ENCODE measurements around the gene TUBAL3.

- no peak for TF ChIP-seq CTCF (IDR thresholded peaks at IDR 0.05; ENCODE audit: extremely low read depth in 1 of 2, insufficient read depth in 1 of 2, low read depth in 1 of 2, low read length in 2 of 2)
- no peak for TF ChIP-seq MAX (IDR thresholded peaks at IDR 0.05; ENCODE audit: insufficient read depth, insufficient read length)
- no peak for TF ChIP-seq POLR2A (IDR thresholded peaks at IDR 0.05; ENCODE audit: low read depth, low read length)
- no peak for TF ChIP-seq EZH2 (IDR thresholded peaks at IDR 0.05; ENCODE audit: borderline replicate concordance, low read depth, low read length, severe bottlenecking)
- no peak for TF ChIP-seq POLR2AphosphoS5 (IDR thresholded peaks at IDR 0.05; ENCODE audit: insufficient read depth, low read depth, low read length)
- no peak for TF ChIP-seq JUN (IDR thresholded peaks at IDR 0.05; ENCODE audit: borderline replicate concordance, insufficient read depth, insufficient read length, low read depth)
- no peak for TF ChIP-seq GATA2 (IDR thresholded peaks at IDR 0.05; ENCODE audit: insufficient read depth, insufficient read length, low read depth, low read length)
- TF ChIP-seq FOS (IDR thresholded peaks at IDR 0.05; ENCODE audit: borderline replicate concordance, insufficient read depth, low read length), result no peak
- no peak for TF ChIP-seq MYC (IDR thresholded peaks at IDR 0.05; ENCODE audit: low read depth, low read length)
Observed at GRCh38 chr10:5400468-5401240, 4.0 kb downstream of the TUBAL3 start.

All from endothelial cell of umbilical vein (primary cell).